Measurements from ENCODE around the gene KCNT1. TPM values are rescaled to one million over a fixed set of nuclear protein-coding genes. Genes with fewer than 3 reads are reported as not detected.
A peak's percentile ranks its signal among the peaks of the same experiment; 100 is the strongest.

The KCNT1 gene
- total RNA-seq, 2 donors from 2014 or later = under 0.01 TPM

- no peaks in the 10 kb centered on the region for H3K9me3 ChIP-seq
- no peak for DNase-seq
- ATAC-seq = no peak
- no peak for TF ChIP-seq CTCF (IDR thresholded peaks at IDR 0.05)
- no peak for TF ChIP-seq POLR2A (IDR thresholded peaks at IDR 0.05)
- no peak overlapping the region for H3K4me3 ChIP-seq
- intact Hi-C loops (cut with DNase I) = loop anchor here (10.0 kb wide), 1 partner anchor 424 kb away; no protein-coding TSS in a partner anchor
- H3K4me1 ChIP-seq = peaks cover 13% of the 10 kb centered on the region
- WGBS, 2 donors = 35 to 53% methylated on average over 7 to 15 of the region's 15 CpGs
- H3K27me3 ChIP-seq = peaks cover 0 to 8% of the 10 kb centered on the region in 2 donors
- H3K36me3 ChIP-seq (replicated peaks in 1 of 2; ENCODE audit: insufficient read depth in 1 of 2, low read depth in 2 of 2) = no peaks in the 10 kb centered on the region
- H3K27ac ChIP-seq = no peak overlapping the region
Measured at GRCh38 chr9:135700525-135700924, 1.5 kb upstream of the KCNT1 start.

GRCh38 chr9:135701067-135701958, 672 bp upstream of the KCNT1 start:
- Histone ChIP-seq H3K4me1 (peaks cover 14% of the 10 kb centered on the region), H3K9me3 (no peaks in the 10 kb centered on the region), H3K27ac (no peak overlapping the region), H3K27me3 (peaks cover 0 to 8% of the 10 kb centered on the region in 2 donors), H3K4me3 (no peak overlapping the region), H3K36me3 (replicated peaks in 1 of 2; ENCODE audit: insufficient read depth in 1 of 2, low read depth in 2 of 2) (no peaks in the 10 kb centered on the region)
- ATAC-seq (peak; percentile 5), DNase-seq (no peak)
- intact Hi-C loops (cut with DNase I) = loop anchor here (10.0 kb wide), 1 partner anchor 423 kb away; no protein-coding TSS in a partner anchor
- 16 to 90% methylated on average over 2 to 40 of the region's 40 CpGs for WGBS, 2 donors
- TF ChIP-seq POLR2A (IDR thresholded peaks at IDR 0.05) = no peak
- TF ChIP-seq CTCF (IDR thresholded peaks at IDR 0.05) = no peak

- no peaks in the 10 kb centered on the region for H3K9me3 ChIP-seq
- H3K27me3 ChIP-seq = peaks cover 0 to 8% of the 10 kb centered on the region in 2 donors
- DNase-seq (no peak), ATAC-seq (no peak)
- H3K4me1 ChIP-seq = peaks cover 14% of the 10 kb centered on the region
- 53 to 72% methylated on average over 11 to 14 of the region's 14 CpGs for WGBS, 2 donors
- intact Hi-C loops (cut with DNase I) = loop anchor here (10.0 kb wide), 1 partner anchor 421 kb away; no protein-coding TSS in a partner anchor
- no peaks in the 10 kb centered on the region for H3K36me3 ChIP-seq (replicated peaks in 1 of 2; ENCODE audit: insufficient read depth in 1 of 2, low read depth in 2 of 2)
- no peak overlapping the region for H3K27ac ChIP-seq
- no peak overlapping the region for H3K4me3 ChIP-seq
- no peak for TF ChIP-seq POLR2A (IDR thresholded peaks at IDR 0.05)
- no peak for TF ChIP-seq CTCF (IDR thresholded peaks at IDR 0.05)
Measured at GRCh38 chr9:135703726-135704125, 1.7 kb downstream of the KCNT1 start.

- TF ChIP-seq CTCF (IDR thresholded peaks at IDR 0.05) = no peak
- TF ChIP-seq POLR2A (IDR thresholded peaks at IDR 0.05) = no peak
- no peak for ATAC-seq
- Histone ChIP-seq H3K27ac (no peak overlapping the region), H3K4me3 (no peak overlapping the region), H3K9me3 (no peaks in the 10 kb centered on the region), H3K27me3 (peaks cover 0 to 8% of the 10 kb centered on the region in 2 donors), H3K4me1 (peaks cover 14% of the 10 kb centered on the region), H3K36me3 (replicated peaks in 1 of 2; ENCODE audit: insufficient read depth in 1 of 2, low read depth in 2 of 2) (no peaks in the 10 kb centered on the region)
- 89% methylated on average over 5 of the region's 5 CpGs; no CpG with 5 or more reads in 1 of the 2 donors for WGBS, 2 donors
- peak in 2 of 4 donors; percentile 6 to 14 for DNase-seq
- intact Hi-C loops (cut with DNase I) = loop anchor here (10.0 kb wide), 1 partner anchor 420 kb away; no protein-coding TSS in a partner anchor
Measured at GRCh38 chr9:135704483-135704882, 2.5 kb downstream of the KCNT1 start.
